ENCODE results near the gene MTLN.

DNA sequence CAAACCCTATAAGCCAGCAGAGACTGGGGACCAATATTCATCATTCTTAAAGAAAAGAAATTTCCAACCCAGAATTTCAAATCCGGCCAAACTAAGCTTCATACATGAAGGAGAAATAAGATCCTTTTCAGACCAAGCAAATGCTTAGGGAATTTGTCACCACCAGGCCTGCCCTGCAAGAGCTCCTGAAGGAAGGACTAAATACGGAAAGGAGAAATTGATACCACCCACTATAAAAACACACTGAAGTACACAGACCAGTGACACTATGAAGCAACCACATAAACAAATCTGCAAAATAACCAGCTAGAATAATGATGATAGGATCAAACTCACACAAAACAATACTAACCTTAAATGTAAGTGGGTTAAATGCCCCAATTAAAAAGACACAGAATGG lies 29.9 kb downstream of the MTLN start:
- TF ChIP-seq EZH2phosphoT487 (IDR thresholded peaks at IDR 0.05; ENCODE audit: insufficient read depth, low read depth) (no peak), EZH2 (IDR thresholded peaks at IDR 0.05; ENCODE audit: insufficient read depth, poor library complexity, severe bottlenecking) (no peak)
